ENCODE data around the gene GINS2.

- TF ChIP-seq, protein P1, sequence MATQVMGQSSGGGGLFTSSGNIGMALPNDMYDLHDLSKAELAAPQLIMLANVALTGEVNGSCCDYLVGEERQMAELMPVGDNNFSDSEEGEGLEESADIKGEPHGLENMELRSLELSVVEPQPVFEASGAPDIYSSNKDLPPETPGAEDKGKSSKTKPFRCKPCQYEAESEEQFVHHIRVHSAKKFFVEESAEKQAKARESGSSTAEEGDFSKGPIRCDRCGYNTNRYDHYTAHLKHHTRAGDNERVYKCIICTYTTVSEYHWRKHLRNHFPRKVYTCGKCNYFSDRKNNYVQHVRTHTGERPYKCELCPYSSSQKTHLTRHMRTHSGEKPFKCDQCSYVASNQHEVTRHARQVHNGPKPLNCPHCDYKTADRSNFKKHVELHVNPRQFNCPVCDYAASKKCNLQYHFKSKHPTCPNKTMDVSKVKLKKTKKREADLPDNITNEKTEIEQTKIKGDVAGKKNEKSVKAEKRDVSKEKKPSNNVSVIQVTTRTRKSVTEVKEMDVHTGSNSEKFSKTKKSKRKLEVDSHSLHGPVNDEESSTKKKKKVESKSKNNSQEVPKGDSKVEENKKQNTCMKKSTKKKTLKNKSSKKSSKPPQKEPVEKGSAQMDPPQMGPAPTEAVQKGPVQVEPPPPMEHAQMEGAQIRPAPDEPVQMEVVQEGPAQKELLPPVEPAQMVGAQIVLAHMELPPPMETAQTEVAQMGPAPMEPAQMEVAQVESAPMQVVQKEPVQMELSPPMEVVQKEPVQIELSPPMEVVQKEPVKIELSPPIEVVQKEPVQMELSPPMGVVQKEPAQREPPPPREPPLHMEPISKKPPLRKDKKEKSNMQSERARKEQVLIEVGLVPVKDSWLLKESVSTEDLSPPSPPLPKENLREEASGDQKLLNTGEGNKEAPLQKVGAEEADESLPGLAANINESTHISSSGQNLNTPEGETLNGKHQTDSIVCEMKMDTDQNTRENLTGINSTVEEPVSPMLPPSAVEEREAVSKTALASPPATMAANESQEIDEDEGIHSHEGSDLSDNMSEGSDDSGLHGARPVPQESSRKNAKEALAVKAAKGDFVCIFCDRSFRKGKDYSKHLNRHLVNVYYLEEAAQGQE (IDR thresholded peaks at IDR 0.05; ENCODE audit: insufficient read depth in 1 of 2, low read depth in 2 of 2, low read length in 1 of 2): no peak
- TF ChIP-seq CTCF (IDR thresholded peaks at IDR 0.05) (no peak), POLR2AphosphoS5 (IDR thresholded peaks at IDR 0.05; ENCODE audit: low read depth, low read length) (no peak), SIN3A (IDR thresholded peaks at IDR 0.05; ENCODE audit: borderline replicate concordance, insufficient read depth, low read depth, low read length) (no peak), TCF7L2 (IDR thresholded peaks at IDR 0.05; ENCODE audit: low read depth, low read length) (no peak)
Measured at GRCh38 chr16:85633438-85633743, 55.4 kb downstream of the GINS2 start.
